ES-I3 (cell line): ENCODE measurements around the gene SCEL.

Experiments
- H3K36me3 ChIP-seq: 2 replicates; pipeline ENCODE4 v1.6.1; 2013; ENCODE audit warnings: mild to moderate bottlenecking, low read length, control low read depth, moderate library complexity; ENCODE audit not compliant: insufficient read depth
- H3K4me1 ChIP-seq: 2 replicates; pipeline ENCODE4 v1.6.1; 2013; ENCODE audit warnings: mild to moderate bottlenecking, control low read depth, low read length; ENCODE audit not compliant: insufficient read depth
- H3K9ac ChIP-seq: 2 replicates; pipeline ENCODE4 v1.6.1; 2013; ENCODE audit warnings: low read depth, mild to moderate bottlenecking, low read length, moderate library complexity
- H3K9me3 ChIP-seq: 2 replicates; pipeline ENCODE4 v1.6.1; 2013; ENCODE audit warnings: mild to moderate bottlenecking, low read length, moderate library complexity; ENCODE audit not compliant: control insufficient read depth, insufficient read depth

The SCEL gene

DNA sequence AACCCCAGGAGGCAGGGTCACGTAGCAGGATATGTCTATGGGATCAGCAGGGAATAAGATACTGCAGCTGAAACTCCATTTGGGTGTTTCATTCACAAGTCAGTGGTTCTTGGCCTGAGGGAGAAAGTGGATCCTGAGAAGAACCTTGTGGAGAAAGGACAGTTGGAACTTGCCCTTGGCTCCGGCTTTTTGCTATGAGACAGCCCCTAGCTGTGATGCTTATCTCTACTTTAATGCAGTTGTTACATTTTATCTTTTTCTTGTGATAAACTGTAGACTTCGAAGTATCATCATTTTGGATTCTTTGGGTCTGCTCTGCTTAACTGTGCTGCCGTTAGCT, 6.0 kb upstream of the SCEL start:
- no peaks in the 10 kb centered on the region for H3K4me1 ChIP-seq
- H3K36me3 ChIP-seq = no peaks in the 10 kb centered on the region
- H3K9me3 ChIP-seq = no peaks in the 10 kb centered on the region
- H3K9ac ChIP-seq = no peak overlapping the region

- H3K36me3 ChIP-seq = no peaks in the 10 kb centered on the region
- H3K4me1 ChIP-seq = no peaks in the 10 kb centered on the region
- no peaks in the 10 kb centered on the region for H3K9me3 ChIP-seq
- no peak overlapping the region for H3K9ac ChIP-seq
Measured at GRCh38 chr13:77530875-77531274, 4.6 kb upstream of the SCEL start.

- Histone ChIP-seq H3K9ac (no peak overlapping the region), H3K36me3 (no peaks in the 10 kb centered on the region), H3K9me3 (no peaks in the 10 kb centered on the region), H3K4me1 (no peaks in the 10 kb centered on the region)
Measured at GRCh38 chr13:77532983-77533382, 2.5 kb upstream of the SCEL start.

- H3K36me3 ChIP-seq = no peaks in the 10 kb centered on the region
- no peaks in the 10 kb centered on the region for H3K9me3 ChIP-seq
- no peak overlapping the region for H3K9ac ChIP-seq
- no peaks in the 10 kb centered on the region for H3K4me1 ChIP-seq
Measured at GRCh38 chr13:77533875-77534788, 1.4 kb upstream of the SCEL start.

- Histone ChIP-seq H3K9me3 (no peaks in the 10 kb centered on the region), H3K4me1 (no peaks in the 10 kb centered on the region), H3K9ac (no peak overlapping the region), H3K36me3 (no peaks in the 10 kb centered on the region)
Measured at GRCh38 chr13:77536358-77536757, 852 bp downstream of the SCEL start.

GRCh38 chr13:77537289-77537919, 1.9 kb downstream of the SCEL start:
- Histone ChIP-seq H3K4me1 (no peaks in the 10 kb centered on the region), H3K36me3 (no peaks in the 10 kb centered on the region), H3K9me3 (no peaks in the 10 kb centered on the region), H3K9ac (no peak overlapping the region)

GRCh38 chr13:77543711-77544110, 8.2 kb downstream of the SCEL start:
- Histone ChIP-seq H3K9me3 (no peaks in the 10 kb centered on the region), H3K9ac (no peak overlapping the region), H3K36me3 (no peaks in the 10 kb centered on the region)

DNA sequence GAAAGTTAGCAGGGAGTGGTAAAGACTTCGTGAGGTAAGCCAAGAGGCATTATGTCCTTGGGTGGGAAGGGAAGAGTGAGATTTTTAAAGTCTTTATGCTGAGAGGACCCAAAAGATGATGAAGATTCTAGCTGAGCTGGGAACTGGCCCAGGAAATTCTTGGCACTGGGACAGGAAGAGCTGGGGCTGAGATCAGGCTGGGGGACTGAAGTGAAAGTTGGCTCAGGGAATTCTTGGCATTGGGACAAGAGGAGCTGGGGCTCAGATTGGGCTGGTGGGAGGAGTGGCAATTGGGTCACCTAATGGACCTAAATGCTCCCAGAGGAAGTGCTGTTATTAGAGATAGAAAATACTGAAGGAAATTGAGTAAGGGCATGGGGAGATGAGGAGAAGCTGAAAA, 8.8 kb downstream of the SCEL start:
- no peaks in the 10 kb centered on the region for H3K36me3 ChIP-seq
- no peaks in the 10 kb centered on the region for H3K9me3 ChIP-seq
- no peaks in the 10 kb centered on the region for H3K4me1 ChIP-seq
- no peak overlapping the region for H3K9ac ChIP-seq

More at GRCh38 chr13:77543711-77544110, 8.2 kb downstream of the SCEL start:
- no peaks in the 10 kb centered on the region for H3K4me1 ChIP-seq

- H3K4me1 ChIP-seq = no peaks in the 10 kb centered on the region
- no peaks in the 10 kb centered on the region for H3K9me3 ChIP-seq
- H3K36me3 ChIP-seq = no peaks in the 10 kb centered on the region
- no peak overlapping the region for H3K9ac ChIP-seq
Measured at GRCh38 chr13:77544758-77545338, 9.3 kb downstream of the SCEL start.

DNA sequence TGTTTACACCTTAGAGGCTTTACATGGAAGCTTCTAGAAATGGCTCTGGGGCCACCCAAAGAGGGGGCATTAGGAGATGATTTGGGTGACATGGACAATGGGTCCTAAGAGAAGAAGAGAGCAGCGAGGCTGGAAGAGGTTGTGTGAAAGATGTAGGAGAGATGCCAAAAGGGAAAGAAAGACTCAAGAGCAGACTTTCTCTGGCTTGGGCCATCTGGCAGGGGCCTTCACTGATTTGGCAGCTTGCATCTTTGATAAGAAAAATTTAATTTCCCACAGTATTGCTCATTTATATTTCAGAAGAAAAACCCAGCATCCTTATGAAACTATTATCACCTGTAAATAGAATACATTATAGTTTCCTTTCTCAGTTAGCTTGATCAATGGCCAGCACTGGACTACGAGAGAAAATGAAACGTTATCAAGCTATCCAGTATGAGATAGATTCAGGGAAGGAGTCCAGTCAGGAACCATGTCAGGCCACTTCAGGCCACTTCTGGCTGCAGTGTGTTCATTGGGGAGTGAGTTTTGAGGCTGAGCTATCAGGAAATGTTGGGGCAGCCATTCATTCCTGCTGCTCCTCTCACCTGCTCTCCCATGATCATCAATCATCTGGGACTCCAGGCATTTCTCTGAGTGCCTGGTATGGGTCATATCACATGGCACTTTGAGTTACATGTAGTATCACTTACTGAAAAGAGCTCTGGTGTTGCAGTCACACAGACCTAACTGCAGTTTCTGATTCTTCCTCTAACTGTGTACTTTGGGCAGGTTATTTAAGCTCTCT, 10.3 kb downstream of the SCEL start:
- Histone ChIP-seq H3K4me1 (no peaks in the 10 kb centered on the region), H3K9ac (no peak overlapping the region), H3K9me3 (no peaks in the 10 kb centered on the region), H3K36me3 (no peaks in the 10 kb centered on the region)

DNA sequence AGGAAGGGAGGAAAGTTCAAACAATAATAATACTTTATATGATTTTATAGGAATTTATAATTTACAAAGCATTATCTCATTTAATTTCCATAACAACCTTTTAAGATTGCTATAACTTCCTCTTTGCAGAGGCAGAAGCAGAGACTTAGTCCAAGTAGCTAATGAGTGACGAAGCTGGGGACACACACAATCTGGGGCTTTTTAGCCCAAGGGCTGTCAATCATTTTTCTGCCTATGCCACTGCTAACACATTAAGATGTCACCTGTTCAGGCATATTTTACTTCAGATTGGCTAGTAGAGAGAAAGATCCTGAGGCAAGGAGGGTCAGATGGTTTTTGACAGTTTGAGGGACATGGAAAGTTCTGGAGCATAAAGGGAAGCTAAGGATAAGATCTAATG, 12.6 kb downstream of the SCEL start:
- Histone ChIP-seq H3K9me3 (no peaks in the 10 kb centered on the region), H3K36me3 (no peaks in the 10 kb centered on the region), H3K9ac (no peak overlapping the region), H3K4me1 (no peaks in the 10 kb centered on the region)

GRCh38 chr13:77548594-77548993, 13.1 kb downstream of the SCEL start:
- Histone ChIP-seq H3K4me1 (no peaks in the 10 kb centered on the region), H3K9me3 (no peaks in the 10 kb centered on the region), H3K9ac (no peak overlapping the region), H3K36me3 (no peaks in the 10 kb centered on the region)

DNA sequence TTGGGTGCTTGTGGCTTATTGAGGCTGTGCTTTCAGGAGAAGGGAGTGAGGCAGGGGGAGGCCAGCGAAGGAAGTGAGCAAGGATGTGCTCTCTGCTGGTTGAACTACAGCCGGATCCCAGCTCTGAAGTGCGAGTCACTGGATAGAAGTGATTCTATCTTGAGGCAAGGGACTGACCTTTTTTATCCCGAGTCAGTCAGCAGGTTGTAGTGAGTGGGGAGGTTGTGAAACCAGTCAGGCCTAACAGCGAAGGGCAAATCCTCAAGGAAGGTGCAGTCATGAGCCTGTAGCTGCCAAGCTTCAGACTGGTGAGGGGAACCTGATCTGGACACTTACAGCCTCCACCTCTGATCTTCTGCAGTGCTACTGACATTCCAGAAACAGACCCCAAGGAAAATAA, 18.6 kb downstream of the SCEL start:
- no peak overlapping the region for H3K9ac ChIP-seq
- H3K36me3 ChIP-seq = no peaks in the 10 kb centered on the region
- no peaks in the 10 kb centered on the region for H3K4me1 ChIP-seq
- H3K9me3 ChIP-seq = no peaks in the 10 kb centered on the region

GRCh38 chr13:77555246-77555645, 19.7 kb downstream of the SCEL start:
- no peaks in the 10 kb centered on the region for H3K4me1 ChIP-seq
- no peaks in the 10 kb centered on the region for H3K9me3 ChIP-seq
- no peak overlapping the region for H3K9ac ChIP-seq
- no peaks in the 10 kb centered on the region for H3K36me3 ChIP-seq
